ENCODE results near the gene MOB2.

GRCh38 chr11:1422481-1422880, 64.1 kb downstream of the MOB2 start:
- TF ChIP-seq CTCF (IDR thresholded peaks at IDR 0.05), result no peak
- TF ChIP-seq POLR2A (IDR thresholded peaks at IDR 0.05), result no peak
- no peak for TF ChIP-seq POLR2AphosphoS5 (IDR thresholded peaks at IDR 0.05)
- TF ChIP-seq EP300 (IDR thresholded peaks at IDR 0.05), result no peak

All from suprapubic skin (tissue), 4 donors.